Measurements from ENCODE around the gene GALNT1.

Gene GALNT1

DNA sequence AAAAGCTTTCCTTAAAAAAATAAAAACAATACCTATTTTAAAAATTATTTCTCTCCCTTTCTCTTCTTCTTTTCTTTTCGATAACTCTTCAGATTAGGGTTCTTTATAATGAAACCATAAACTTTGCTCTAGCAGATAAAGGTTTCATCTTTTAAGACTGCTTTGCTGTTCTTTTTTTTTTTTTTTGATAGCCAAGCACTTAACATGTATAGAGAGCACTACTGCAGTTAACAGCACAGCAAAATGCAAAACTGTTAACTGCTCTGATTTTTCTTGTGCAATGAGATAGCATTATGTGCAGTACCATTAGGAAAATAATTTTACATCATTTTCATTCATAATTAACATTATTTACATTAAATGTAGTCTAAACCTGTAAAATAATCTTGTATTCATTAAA is 36.3 kb downstream of the GALNT1 start:
- Mint-ChIP-seq H3K27me3 (ENCODE audit: low read depth) (no peaks in the 10 kb centered on the region), H3K36me3 (ENCODE audit: low read depth) (no peaks in the 10 kb centered on the region), H3K9me3 (no peaks in the 10 kb centered on the region), H3K4me1 (ENCODE audit: low read depth) (peaks cover 15% of the 10 kb centered on the region), H3K27ac (no peak overlapping the region), H3K4me3 (no peak overlapping the region)
- no peak for DNase-seq (ENCODE audit: low spot score)

DNA sequence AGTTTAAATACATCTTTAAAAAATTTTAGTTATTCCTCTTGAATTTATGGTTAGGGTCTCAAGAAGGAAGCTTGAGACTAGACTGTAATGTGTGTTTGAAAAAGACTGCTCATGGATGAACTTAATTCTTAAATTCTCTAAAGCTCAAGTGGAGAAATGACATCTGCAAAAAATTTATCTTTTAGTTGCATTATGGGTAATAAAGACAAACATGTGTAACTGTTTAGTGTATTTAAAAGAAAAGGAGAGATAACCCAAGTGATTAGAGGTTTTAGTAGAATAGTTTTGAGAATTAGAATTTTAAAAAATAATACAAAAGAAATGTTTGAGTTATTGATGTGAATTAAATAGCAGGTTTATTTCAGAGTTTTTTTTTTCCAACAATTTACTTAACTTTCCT is 36.7 kb downstream of the GALNT1 start:
- DNase-seq (ENCODE audit: low spot score): no peak
- Mint-ChIP-seq H3K4me3 (no peak overlapping the region), H3K9me3 (no peaks in the 10 kb centered on the region), H3K4me1 (ENCODE audit: low read depth) (peaks cover 17% of the 10 kb centered on the region), H3K36me3 (ENCODE audit: low read depth) (no peaks in the 10 kb centered on the region), H3K27ac (no peak overlapping the region), H3K27me3 (ENCODE audit: low read depth) (no peaks in the 10 kb centered on the region)

DNA sequence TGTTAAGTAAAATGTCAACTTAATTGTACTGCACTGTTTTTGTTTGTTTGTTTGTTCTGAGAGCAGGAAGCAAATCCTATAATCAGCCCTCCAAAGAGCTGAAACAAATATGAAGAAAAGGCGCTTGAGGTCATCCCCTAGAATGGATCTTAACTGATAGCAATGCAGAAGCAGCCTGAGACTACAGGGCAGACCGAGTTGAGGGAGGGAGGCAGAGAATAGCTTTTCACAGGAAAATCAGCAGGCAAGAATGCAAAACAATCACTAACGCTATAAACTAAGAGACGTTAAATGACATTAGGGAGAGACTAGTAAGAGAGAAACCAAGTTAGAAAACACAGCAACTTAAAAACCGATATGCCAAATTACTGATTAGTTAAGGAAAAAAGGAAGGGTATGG is 37.2 kb downstream of the GALNT1 start:
- no peaks in the 10 kb centered on the region for H3K9me3 Mint-ChIP-seq
- no peak overlapping the region for H3K4me3 Mint-ChIP-seq
- H3K4me1 Mint-ChIP-seq (ENCODE audit: low read depth): peaks cover 21% of the 10 kb centered on the region
- H3K27ac Mint-ChIP-seq: no peak overlapping the region
- H3K36me3 Mint-ChIP-seq (ENCODE audit: low read depth): no peaks in the 10 kb centered on the region
- no peaks in the 10 kb centered on the region for H3K27me3 Mint-ChIP-seq (ENCODE audit: low read depth)
- no peak for DNase-seq (ENCODE audit: low spot score)

DNA sequence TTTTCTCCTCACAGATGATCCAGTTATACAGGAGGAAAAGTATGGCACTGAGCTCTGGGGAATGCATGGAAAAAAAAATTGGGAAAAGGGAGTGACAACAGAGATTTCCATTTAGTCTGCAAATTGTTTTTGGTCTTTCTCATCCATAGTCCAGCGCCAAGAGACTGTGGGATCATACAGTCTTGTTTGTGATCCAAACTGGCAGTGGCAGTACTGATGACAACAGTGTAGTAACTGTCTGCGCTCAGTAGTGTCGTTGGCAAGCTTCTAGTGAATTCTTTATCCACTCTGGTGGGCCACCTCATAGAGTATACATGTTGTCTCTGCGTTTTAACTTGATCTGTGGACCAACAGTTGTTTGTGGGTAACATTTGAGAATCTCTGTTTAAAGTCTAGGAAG is 37.9 kb downstream of the GALNT1 start:
- Mint-ChIP-seq H3K9me3 (no peaks in the 10 kb centered on the region), H3K27ac (no peak overlapping the region), H3K4me1 (ENCODE audit: low read depth) (peaks cover 27% of the 10 kb centered on the region), H3K36me3 (ENCODE audit: low read depth) (no peaks in the 10 kb centered on the region), H3K4me3 (no peak overlapping the region), H3K27me3 (ENCODE audit: low read depth) (no peaks in the 10 kb centered on the region)
- DNase-seq (ENCODE audit: low spot score): no peak

DNA sequence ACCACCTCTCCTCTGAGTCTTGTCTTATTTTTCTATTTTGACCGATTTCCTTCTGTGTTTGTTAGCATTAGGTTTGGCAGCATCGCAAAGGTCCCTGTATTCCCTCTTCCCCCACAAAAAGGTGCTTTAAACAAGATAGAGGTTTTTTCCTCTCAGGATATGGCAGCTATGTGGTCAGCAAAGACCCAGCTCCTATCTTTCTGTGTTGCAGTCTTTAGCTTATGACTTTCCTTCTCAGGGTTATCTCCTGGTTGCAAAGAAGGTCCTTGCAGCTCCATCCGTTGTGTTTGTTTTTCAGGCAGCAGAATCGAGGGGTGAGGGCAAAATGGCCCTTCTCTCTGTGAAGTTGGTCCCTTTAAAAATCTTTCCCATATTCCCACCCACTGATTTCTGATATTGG is 38.4 kb downstream of the GALNT1 start:
- Mint-ChIP-seq H3K27ac (no peak overlapping the region), H3K27me3 (ENCODE audit: low read depth) (no peaks in the 10 kb centered on the region), H3K4me3 (no peak overlapping the region), H3K9me3 (no peaks in the 10 kb centered on the region), H3K36me3 (ENCODE audit: low read depth) (no peaks in the 10 kb centered on the region), H3K4me1 (ENCODE audit: low read depth) (peaks cover 27% of the 10 kb centered on the region)
- DNase-seq (ENCODE audit: low spot score): no peak

DNA sequence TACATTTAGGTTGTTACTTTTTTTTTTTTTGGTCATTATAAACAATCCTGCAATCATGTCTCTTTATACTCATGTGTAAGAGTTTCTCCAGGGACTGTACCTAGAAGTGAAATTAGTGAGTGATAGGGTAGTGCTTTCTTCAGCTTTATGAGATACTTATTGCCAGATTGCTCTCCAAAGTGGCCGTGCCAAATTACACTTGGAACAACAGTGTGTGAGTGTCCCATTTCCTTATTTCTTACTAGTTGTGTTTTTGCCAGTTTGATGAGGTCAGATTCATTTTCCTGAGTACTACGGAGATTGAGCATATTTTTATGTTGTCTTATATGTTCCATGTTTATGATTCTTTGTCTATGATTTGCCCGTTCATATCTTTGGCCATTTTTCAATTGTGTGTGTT is 39.2 kb downstream of the GALNT1 start:
- no peak overlapping the region for H3K27ac Mint-ChIP-seq

DNA sequence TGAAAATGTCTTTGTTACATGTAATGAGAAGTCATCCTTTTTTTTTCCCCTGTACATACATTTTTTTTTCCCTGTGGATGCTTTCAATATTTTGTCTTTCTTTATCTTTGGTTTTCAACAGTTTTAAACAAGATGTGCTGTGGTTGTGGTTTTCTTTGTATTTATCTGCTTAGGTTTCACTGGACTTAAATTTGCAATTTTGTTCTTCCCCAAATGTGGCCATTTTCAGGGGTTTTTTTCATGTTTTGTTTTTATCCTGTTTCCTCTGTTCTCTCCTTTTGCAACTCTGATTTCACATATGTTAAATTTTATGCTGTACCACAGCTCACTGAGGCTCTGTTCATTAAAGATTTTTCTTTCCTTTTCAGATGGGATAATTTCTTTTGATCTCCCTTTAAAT is 41.7 kb downstream of the GALNT1 start:
- Mint-ChIP-seq H3K27ac (peak overlapping the region; percentile 15), H3K27me3 (ENCODE audit: low read depth) (no peaks in the 10 kb centered on the region), H3K36me3 (ENCODE audit: low read depth) (peaks cover 7% of the 10 kb centered on the region), H3K4me3 (peak overlapping the region; percentile 46), H3K9me3 (peaks cover 11% of the 10 kb centered on the region), H3K4me1 (ENCODE audit: low read depth) (peaks cover 24% of the 10 kb centered on the region)
- no peak for DNase-seq (ENCODE audit: low spot score)

More for the DNA sequence above, 39.2 kb downstream of the GALNT1 start:
- Mint-ChIP-seq H3K27me3 (ENCODE audit: low read depth) (no peaks in the 10 kb centered on the region), H3K36me3 (ENCODE audit: low read depth) (no peaks in the 10 kb centered on the region), H3K4me3 (no peak overlapping the region), H3K9me3 (no peaks in the 10 kb centered on the region), H3K4me1 (ENCODE audit: low read depth) (peaks cover 25% of the 10 kb centered on the region)
- DNase-seq (ENCODE audit: low spot score): no peak

DNA sequence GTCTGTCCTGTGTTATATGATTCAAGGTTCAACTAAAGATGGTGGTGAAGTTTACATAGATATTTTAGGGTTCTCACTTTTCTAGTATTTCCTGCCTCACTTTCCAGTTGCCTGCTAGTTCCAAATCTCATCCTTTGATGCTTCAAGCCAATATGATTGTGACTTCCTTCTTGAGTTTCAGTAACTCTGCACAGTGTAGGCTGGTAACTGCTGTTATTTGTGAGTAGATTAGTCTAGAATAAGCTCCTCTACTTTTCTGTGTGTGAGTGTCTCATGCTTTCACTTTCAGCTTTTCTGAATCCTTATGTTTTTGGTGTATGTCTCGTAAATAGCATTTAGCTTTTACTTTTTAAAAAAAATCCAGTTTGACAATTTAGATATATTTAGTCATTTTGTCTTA is 42.6 kb downstream of the GALNT1 start:
- no peak for DNase-seq (ENCODE audit: low spot score)
- Mint-ChIP-seq H3K9me3 (peaks cover 20% of the 10 kb centered on the region), H3K27ac (peak overlapping the region; percentile 18), H3K4me1 (ENCODE audit: low read depth) (peaks cover 24% of the 10 kb centered on the region), H3K4me3 (peak overlapping the region; percentile 52), H3K27me3 (ENCODE audit: low read depth) (no peaks in the 10 kb centered on the region), H3K36me3 (ENCODE audit: low read depth) (peaks cover 10% of the 10 kb centered on the region)

DNA sequence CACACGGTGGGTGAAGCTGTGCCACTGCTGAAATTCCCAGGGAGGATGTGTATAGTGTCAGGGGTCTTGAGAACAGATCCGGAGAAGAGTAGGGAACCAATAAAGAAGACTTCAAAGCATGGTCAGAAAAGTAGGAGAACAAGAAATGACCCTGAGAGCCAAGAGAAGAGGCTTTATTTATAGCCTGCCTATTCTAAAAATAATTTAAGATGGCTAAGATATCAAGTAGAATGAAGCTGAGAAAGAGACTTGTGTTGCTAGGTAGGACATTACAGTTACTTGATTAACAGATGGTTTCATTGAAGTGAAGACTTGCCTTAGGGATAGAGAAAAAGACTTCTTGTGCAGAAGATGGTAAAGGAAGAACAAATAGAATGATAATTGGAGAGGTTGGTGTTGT is 43.7 kb downstream of the GALNT1 start:
- Mint-ChIP-seq H3K36me3 (ENCODE audit: low read depth) (peaks cover 12% of the 10 kb centered on the region), H3K4me3 (no peak overlapping the region), H3K27ac (no peak overlapping the region), H3K27me3 (ENCODE audit: low read depth) (no peaks in the 10 kb centered on the region), H3K9me3 (peaks cover 26% of the 10 kb centered on the region), H3K4me1 (ENCODE audit: low read depth) (peaks cover 20% of the 10 kb centered on the region)
- no peak for DNase-seq (ENCODE audit: low spot score)

DNA sequence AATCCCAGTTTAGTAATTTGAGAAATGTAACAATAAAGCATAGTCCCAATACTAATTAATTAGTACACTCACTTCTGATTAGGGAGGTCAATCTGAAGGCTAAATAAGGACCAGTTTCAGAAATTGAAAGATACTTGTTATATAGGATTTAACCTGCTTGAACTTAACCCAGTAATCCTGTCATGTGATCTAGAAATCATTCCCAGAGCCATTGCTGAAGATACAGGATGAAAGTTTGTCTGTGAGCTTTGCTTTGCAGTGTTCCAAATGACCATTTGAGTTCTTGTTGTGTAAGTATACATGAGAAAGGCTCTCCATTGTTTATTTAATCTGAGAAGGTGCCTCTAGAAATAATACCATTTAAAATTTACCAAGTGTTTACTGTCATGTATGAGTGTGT is 52.2 kb downstream of the GALNT1 start:
- Mint-ChIP-seq H3K27ac (no peak overlapping the region), H3K27me3 (ENCODE audit: low read depth) (no peaks in the 10 kb centered on the region), H3K36me3 (ENCODE audit: low read depth) (peaks cover 8% of the 10 kb centered on the region), H3K4me3 (no peak overlapping the region), H3K4me1 (ENCODE audit: low read depth) (no peaks in the 10 kb centered on the region), H3K9me3 (peaks cover 16% of the 10 kb centered on the region)
- no peak for DNase-seq (ENCODE audit: low spot score)

DNA sequence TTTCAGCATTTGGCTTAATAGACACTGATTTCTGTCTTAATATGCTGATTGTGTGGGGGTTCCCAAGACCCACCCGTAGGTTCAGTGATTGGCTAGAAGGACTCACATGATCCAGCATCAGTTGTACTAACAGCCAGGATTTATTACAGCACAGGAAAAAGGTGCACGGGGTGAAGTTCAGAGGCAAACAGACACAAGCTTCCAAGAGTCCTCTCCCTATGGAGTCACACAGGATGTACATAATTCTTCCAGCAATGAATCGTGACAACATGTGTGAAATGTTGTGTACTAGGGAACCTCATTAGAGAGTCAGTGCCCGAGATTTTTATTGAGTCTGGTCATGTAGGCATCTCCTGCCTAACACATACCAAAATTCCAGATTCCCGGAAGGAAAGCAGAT is 52.8 kb downstream of the GALNT1 start:
- no peaks in the 10 kb centered on the region for H3K4me1 Mint-ChIP-seq (ENCODE audit: low read depth)

DNA sequence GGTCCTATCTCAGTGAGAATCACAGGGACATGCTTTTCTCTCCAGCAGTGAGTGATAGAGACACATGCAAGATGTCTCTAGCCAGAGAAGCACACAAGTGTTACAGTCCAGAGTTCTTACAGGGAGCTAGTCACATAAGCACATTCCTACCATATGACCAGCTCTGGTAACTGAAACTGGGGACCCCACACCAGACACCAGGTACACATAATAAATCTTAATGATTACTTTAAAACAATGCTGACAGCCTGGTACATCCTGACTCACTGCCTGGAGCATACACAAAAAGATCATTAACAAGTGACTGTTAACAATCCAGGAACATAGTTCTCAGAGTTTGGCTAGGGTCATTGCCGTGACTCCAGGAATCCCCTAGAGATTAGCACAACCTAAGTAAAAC is 53.6 kb downstream of the GALNT1 start:
- Mint-ChIP-seq H3K9me3 (peaks cover 5% of the 10 kb centered on the region), H3K4me1 (ENCODE audit: low read depth) (no peaks in the 10 kb centered on the region), H3K27ac (no peak overlapping the region), H3K27me3 (ENCODE audit: low read depth) (no peaks in the 10 kb centered on the region), H3K36me3 (ENCODE audit: low read depth) (peaks cover 7% of the 10 kb centered on the region), H3K4me3 (no peak overlapping the region)
- no peak for DNase-seq (ENCODE audit: low spot score)

More for the DNA sequence above, 52.8 kb downstream of the GALNT1 start:
- H3K36me3 Mint-ChIP-seq (ENCODE audit: low read depth): peaks cover 8% of the 10 kb centered on the region
- no peaks in the 10 kb centered on the region for H3K27me3 Mint-ChIP-seq (ENCODE audit: low read depth)
- H3K4me3 Mint-ChIP-seq: no peak overlapping the region
- H3K9me3 Mint-ChIP-seq: peaks cover 10% of the 10 kb centered on the region
- DNase-seq (ENCODE audit: low spot score): no peak
- no peak overlapping the region for H3K27ac Mint-ChIP-seq

DNA sequence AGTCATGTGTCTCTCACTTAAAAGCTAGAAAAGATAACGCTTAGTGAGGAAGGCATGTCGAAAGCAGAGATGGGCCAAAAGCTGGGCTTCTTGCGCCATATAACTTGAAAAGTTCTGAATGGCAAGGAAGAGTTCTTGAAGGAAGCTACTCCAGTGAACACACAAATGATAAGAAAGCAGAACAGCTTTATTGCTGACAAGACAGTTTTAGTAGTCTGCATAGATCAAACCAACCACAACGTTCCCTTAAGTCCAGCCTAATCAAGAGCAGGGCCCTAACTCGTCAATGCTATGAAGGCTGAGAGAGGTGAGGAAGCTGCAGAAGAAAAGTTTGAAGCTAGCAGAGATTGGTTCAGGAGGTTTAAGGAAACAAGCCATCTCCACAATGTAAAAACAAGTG is 55.7 kb downstream of the GALNT1 start:
- Mint-ChIP-seq H3K27ac (no peak overlapping the region), H3K36me3 (ENCODE audit: low read depth) (peaks cover 6% of the 10 kb centered on the region), H3K4me1 (ENCODE audit: low read depth) (no peaks in the 10 kb centered on the region), H3K27me3 (ENCODE audit: low read depth) (no peaks in the 10 kb centered on the region), H3K4me3 (no peak overlapping the region), H3K9me3 (peaks cover 5% of the 10 kb centered on the region)
- DNase-seq (ENCODE audit: low spot score): no peak

DNA sequence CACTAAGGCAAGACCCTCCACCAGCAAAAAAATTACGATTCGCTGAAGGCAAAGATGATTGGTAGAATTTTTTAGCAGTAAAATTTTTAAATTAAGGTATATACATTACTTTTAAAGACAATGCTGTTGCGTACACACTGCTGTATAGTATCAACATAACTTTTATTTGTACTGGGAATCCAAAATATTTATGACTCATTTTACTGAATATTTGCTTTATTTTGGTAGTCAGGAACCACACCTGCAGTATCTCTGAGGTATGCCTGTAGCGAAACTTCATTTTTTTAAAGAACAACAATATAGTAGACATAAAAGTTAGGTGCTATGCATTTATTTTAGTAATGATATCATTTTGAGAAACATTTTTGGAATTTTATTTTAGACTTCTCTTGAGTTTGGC is 57.8 kb downstream of the GALNT1 start:
- H3K4me1 Mint-ChIP-seq (ENCODE audit: low read depth): no peaks in the 10 kb centered on the region
- no peak overlapping the region for H3K27ac Mint-ChIP-seq
- no peak overlapping the region for H3K4me3 Mint-ChIP-seq
- H3K36me3 Mint-ChIP-seq (ENCODE audit: low read depth): peaks cover 6% of the 10 kb centered on the region
- DNase-seq (ENCODE audit: low spot score): no peak
- no peaks in the 10 kb centered on the region for H3K27me3 Mint-ChIP-seq (ENCODE audit: low read depth)
- peaks cover 5% of the 10 kb centered on the region for H3K9me3 Mint-ChIP-seq

DNA sequence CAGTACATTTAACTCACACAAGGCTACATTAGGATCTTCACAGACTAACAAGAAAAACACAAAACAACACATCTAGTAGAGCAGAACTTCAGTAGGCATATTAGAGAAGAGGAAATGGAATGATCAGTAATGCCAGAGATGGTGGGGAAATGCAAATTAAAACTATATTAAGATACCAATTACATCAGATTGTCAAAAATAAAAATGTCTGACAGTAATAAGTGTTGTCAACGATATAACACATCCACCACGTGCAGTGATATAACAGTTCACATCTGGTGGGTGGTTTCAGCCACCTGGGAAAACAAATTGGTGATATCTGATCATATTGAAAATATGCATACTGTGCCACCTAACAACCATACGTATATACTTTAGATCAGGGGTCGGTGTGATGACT is 59.9 kb downstream of the GALNT1 start:
- Mint-ChIP-seq H3K4me1 (ENCODE audit: low read depth) (no peaks in the 10 kb centered on the region), H3K4me3 (no peak overlapping the region), H3K27ac (no peak overlapping the region), H3K27me3 (ENCODE audit: low read depth) (no peaks in the 10 kb centered on the region), H3K36me3 (ENCODE audit: low read depth) (peaks cover 6% of the 10 kb centered on the region), H3K9me3 (peaks cover 5% of the 10 kb centered on the region)
- DNase-seq (ENCODE audit: low spot score): no peak

Measured in T-helper 2 cell treated with Interferon-gamma antibody and Interleukin-4, amounts not matched to agents 5 μg/mL and 100 μg/mL, for 36 hours (primary cell).